Activated CD8-positive, alpha-beta memory T cell treated with anti-CD3 and anti-CD28 coated beads, Interleukin-2, amount 50 U/mL, for 1 hour (primary cell): ENCODE measurements around the gene CROCC2.

Experiments used
- DNase-seq: peaks from one replicate; pipeline ENCODE4 v3.0.0-alpha.2; 2020; ENCODE audit errors: extremely low read depth

The CROCC2 gene

DNA sequence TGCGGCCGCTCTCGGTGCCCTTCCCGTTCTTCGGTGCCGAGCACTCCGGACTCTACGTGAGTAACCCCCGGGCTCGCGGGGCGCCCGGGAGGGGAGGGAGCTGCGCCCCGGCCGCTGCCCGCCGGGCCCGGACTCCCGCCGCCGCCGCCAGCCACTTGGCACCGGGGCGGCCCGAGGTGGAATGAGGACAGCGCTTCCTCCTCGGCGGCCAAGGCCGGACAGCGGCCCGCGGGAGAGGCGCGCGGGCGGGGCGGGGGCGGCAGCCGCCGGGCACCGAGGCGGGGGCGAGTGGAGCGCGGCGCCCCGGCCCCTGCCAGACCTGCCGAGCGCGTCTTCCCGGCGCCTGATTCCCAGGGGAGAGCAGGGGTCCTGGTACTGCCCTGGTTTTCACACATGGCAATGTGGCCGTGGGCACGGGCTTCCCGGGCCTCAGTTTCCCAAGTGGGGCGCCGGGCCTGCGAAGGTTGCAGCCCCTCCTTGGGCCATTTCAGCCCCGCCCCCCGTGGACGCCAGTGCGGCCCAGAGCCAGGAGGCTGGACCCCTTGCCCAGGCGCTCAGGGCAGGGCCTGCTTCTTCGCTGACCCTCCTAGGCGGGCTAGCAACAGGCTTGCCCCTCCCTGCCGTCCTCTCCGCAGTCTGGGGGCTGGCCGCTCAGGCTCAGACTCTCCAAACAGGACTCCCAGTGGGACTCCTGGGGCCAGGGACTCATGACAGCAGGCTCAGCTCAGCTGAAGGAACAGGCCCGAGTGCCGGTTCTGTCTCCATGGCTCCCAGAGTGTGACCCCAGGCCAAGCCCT, 93.1 kb downstream of the CROCC2 start:
- no peak for DNase-seq

DNA sequence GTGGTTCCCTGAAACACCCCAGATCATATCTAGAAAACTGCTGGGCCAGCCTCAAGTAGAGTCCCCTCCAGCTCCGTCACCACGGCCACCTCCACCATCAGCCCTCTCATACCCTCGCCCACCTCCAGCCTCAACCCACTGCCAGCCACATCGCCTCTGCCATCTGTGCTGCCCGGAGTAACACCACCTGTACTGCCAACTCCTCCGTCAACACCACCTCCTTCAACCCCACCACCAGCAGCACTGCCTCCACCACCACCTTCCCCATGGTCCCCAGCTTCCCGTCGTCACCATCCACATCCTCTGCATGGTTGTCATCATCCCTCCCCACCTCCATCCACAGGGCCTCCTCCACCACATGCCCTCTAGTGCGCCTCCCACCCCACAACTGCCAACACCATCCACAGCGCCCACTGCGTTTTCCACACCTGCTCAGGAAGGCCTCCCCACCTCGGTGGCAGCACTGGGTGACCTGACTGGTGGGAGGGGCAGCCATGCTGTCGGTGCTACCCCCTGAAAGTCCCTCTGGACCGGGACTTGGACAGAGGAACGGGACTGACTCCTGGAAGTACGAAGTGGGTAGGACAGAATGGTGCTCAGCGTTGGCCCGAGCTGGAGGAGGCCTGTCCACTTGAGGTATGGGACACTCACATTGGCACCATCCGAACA, 93.9 kb downstream of the CROCC2 start:
- DNase-seq, result no peak

DNA sequence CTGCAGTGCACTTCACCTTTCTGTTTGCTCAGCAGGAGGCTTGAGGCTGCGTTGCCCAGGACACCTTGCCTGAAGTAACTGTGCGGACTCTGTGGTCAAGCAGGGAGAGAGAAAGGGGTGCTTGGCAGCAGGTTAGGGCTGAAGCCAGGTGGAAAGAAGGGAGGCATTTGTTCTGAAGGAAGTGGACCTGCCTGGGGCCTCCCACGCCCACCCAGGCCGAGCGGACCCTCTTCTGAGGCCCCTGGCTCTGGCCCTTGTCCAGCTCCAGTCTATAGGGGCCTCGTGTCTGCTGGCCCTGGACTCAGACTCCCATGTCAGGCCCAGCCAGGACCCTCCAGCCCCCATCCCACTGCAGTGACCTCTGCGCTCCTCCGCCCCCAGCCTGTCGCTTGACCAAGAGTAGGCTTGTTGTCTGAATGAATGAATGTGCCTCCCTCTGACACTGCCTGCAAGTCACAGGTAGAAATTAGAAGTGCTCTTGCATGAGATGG, 94.7 kb downstream of the CROCC2 start:
- no peak for DNase-seq

DNA sequence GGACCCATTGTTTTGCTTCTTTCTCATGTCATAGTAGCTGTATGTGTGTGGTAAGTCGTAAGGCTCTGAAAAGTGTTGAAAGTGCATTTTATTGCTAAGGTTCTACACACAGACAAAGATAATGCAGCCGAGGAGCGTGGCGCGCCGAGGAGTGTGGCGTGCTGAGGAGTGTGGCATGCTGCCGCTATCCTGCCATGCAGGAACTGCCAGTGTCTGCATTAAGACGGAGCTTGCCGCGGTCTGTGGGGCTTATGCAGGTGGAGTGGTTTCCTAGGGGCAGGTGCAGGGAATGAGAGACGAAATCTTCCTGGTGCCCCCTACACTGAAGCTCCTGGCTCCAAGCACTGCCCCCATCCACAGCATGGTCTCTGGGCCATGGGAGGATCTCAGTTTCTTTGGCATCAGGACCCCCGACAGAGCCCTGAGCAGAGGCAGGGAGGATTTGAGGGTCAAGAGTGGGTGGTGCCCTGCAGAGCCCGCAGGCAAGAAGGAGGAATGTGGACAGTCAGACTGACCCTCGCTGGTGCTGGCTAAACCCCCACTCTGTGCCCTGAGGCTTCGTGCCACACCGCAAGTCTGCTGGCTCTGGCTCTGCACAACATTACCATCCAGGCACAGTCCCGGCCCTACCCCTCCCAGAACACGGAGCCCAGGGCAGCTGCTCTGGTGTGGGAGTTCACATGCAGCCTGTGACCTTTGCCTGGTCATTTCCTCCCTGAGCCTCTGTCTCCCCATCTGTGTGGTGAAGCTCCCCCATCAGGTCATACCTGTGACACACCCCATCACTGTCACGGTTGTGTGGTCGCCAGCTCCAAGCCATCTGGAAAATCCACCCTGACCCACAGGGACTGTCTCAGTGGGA, 95.5 kb downstream of the CROCC2 start:
- DNase-seq, result no peak

DNA sequence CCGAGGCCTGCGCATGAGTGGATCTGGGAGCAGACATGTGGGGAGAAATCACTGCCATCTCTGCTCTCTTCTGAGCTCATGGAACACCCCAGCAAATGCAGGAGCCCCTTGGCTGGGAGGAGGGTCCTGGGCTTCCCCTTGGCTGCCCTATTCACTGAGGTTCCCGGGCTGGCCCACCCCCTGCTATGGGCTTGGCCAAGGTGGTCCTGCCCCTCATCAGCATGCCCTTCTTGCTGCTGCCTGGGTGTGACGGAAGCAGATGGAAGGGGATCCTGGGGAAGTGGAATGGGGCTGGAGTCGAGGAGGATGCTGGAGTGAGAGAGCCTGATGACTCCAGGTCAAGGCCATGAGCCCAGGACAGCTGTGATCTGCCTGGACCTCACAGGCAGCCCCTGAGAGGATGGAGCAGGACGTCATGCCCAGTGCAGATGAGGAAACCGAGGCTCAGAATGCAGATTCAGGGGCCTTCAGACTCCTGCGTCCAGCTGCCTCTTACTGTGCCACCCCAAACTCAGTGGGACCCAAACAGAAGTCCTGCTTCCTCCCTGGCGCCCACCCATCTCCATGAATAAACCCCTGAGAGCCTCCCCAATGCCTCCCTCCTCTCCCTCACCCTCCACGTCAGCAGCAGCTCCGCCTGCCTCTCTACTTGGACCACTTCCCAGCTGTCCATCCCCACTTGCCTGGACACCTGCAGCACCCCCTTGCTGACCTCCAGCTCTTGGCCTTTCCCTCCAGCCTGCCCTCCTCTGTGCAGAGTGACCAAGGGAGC, 96.3 kb downstream of the CROCC2 start:
- DNase-seq, result no peak

DNA sequence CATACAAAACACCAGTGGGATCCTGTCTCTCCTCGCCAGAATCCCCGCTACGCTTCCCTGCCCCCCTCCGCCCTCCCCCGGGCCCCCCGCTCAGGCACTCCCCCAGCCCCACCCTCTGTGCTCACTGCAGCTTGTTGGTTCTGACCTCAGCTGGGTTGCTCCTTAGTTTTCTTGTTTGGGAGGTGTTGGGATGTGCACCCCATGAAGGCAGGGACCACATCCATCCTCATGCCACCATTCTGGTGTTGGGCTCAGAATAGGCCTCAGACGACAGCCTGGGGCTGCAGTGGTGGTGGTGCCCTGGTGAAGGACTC, 96.9 kb downstream of the CROCC2 start:
- no peak for DNase-seq

DNA sequence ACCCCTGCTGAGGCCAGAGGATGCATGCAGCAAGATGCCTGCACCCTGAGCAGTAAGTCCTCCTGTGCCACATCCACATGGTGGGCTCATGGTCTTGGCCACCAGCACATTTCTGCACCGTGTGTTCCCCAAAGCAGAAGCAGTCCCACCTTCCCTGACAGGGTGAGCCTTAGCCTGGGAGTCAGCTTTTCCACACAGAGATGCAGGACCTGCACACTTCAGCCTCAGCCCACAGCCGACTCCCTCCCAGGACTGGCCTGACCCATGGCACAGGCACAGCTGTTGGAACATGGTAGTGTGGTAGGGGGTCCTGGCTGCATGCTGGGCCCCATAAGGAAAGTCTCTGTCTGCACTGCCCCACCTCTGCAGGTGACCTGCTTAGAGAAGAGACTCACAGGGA, 97.2 kb downstream of the CROCC2 start:
- no peak for DNase-seq

DNA sequence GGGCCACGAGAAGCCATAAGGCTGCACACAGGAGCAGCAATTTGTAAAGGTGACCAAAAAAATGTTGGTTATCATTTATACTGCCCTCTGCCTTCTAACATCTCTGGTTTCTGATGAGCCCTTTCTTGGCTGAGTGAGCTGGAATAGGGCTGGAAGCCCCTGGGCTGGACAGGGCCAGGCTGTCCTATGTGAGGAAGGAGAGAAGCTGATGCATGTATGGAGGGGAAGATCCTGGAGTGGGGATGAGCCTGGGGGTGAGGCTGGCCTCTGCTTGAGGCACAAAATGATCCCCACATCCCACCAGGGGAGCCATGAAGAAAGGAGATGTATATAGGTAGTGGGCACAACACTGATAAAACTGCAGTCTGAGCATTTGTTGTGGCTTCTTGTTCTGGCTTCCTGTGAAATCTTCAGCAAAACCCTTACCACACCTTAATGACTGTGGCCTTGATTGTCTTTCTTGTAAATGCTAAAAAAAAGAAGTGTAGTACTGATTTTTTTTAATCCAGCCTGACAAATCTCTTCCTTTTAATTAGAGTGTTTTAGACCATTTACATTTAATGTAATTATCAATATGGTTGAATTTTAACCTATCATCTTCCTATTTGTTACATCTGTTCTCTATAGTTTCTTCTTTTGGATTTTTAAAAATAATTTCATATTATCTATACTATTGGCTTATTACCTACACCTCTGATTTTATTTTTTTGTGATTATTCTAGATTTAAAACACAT, 97.9 kb downstream of the CROCC2 start:
- DNase-seq, result no peak

DNA sequence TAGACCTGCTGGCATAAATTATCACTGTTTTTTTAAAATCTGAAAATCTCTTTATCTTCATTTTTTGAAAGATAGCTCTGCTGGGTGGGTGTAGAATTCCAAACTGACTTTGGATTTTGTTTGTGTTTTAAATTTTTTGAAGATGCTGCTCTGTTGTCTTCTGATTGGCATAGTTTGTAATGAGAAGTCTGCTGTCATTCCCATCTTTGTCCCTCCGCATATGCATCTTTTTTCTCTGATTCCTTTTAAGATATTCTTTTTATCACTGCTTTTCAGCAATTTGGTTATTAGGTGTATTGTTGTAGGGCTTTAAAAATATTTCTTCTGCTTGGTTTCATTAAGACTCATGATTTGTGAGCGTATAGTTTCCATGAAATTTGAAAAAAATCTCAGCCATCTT, 99.4 kb downstream of the CROCC2 start:
- DNase-seq, result no peak

DNA sequence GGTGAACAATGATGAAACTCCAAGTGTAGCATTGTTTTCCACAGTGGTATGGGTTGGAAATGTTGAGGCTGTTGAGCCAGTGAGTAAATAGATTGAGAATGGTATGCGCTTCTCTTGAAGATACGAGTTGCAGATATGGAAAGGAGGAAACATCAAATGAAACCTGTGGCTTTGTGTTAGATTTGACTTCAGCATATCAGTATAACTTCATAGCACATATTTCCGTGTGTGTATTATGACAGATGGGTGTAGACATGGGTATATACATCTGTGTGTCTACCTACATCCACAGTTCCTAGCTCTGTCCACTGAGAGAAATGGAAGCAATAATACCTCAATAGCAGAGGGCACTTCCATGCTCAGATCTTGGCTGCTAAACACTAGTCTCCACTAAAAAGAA, 100.3 kb downstream of the CROCC2 start:
- DNase-seq, result no peak

DNA sequence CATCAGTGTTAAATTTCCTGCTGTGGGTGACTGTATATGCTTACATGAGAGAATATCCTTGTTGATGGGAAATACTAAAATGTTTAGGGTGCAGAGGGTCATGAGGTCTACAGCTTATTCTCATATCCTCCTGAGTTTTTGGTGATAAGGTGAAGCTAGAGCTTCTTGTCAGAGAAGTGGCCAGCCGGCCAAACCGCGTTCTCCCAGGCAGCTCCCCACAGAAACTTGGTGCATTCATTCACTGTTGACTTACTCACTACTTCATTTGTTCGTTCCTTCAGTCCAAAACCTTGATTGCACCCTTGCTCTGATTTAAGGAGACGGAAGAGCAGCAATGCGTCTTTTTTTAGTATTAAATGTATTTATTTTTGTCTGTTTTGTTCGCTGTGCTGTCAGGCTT, 101.0 kb downstream of the CROCC2 start:
- no peak for DNase-seq

DNA sequence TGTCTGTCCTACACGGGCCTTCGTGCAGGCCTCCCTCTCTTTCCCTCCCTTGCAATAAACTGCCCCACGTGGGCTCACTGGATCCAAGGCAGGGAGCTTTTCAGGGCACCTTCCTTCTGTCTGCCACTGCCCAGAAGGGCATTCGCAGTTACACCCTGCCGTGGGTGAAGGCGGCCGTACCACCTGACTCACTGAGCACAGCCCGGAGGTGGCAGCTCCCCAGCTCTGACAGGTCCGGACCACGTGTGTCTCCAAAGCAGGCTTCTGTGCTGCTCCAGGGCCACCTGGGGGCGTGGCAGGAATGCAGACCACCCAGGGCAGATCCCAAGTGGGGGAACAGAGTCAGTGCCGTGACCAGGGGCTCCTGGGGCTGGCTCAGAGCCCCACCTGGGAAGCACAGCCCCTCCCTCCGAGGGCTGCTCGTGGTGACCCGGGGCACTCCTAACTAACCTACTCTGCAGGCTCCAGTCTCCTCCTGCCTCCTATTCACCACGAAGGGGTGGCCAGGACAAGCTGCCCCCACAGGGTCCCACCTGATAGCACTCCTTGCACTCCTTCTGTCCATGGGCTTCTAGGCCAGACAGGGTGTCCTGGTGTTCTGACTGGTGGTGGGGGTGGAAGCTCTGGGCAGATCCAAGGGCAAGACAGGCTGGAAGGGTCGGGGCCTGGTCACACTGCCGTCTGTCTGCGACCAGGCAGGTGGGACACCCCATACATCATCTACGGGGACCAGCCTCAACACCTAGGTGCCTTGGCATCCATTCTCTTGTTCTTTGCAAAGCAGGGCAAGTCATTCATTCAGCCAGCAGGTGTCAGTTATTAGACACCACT, 102.0 kb downstream of the CROCC2 start:
- no peak for DNase-seq

DNA sequence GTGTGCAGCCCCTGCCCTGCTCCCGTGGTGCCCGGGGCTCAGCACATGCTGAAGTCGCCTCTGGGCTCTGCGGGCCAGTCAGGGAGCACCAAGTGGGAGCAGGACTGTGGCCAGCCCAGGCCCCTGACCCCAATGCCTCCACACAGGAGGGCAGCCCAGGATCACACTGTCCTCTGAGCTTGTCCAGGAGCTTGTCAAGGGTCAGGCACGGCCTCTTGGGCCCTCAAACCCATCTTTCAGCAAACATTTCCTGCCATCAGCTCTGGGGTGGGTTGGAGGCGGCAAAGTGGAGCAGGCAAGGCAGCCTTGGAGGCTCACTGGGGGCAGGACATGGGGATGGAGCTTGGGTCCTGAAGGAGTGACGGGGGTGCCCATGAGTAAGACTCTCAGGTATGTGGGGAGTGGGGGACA, 102.6 kb downstream of the CROCC2 start:
- DNase-seq, result no peak

DNA sequence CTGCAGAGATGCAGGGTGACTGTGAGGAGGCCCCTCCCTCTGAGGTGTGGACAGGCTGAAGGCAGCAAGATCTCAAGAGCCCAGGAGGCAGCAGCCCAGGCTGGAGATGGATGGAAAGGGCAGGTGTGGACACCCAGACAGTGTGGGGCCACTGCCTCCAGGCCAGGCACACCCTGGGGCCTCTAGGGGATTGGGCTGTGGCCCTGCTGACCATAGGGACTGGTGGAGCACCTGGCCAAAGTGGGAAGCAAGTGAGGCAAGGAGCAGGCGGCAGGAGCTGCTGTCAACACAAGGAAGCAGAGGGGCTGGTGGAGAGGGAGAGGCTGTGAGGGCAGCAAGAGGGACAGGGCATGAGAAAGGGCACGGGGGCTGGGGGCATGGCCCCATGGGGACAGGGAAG, 103.1 kb downstream of the CROCC2 start:
- DNase-seq, result no peak

DNA sequence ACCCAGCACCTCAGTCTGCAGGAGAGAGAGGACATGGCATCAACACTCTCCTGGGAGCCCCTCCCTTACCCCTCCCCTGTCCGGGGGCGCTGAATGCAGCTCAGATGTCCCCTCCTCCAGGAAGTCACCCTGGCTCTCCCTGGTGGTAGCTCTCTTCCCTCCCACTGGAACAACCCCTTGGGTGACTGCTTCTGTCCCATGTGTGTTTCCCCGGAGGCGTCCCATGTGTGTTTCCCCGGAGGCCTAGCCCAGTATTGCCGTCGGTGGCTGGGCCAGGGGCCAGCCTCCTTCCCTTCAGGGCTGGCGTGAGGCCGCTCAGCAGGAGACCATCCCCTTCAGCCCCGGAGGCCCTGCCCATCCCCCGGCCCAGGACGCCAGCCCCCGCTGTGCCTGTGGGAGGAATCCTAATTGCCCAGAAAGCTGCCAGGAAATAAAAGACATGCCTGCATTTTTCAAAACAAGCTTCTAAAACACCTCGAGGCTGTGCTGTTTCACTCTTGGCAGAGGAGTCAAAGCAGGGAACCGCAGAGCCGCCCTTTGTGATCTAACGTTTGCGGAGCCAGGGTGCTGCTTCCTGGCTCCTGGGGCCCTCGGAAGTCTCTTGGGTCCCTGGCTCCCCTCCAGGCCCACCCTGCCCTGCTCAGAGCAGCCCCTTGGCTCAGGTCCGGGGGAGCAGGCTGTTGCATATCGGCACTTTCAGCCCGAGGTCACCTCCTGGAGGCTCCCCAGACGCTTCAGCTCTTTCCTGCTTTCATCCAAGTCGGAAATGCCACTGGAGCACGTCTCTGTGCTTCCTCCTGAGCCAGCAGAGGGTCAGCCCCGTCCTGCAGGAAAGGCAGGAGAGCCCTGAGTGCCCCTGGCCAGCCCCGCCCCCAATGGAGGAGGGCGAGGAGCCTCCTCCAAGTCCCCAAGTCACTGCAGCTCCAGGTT, 103.7 kb downstream of the CROCC2 start:
- peak; percentile 44 for DNase-seq

DNA sequence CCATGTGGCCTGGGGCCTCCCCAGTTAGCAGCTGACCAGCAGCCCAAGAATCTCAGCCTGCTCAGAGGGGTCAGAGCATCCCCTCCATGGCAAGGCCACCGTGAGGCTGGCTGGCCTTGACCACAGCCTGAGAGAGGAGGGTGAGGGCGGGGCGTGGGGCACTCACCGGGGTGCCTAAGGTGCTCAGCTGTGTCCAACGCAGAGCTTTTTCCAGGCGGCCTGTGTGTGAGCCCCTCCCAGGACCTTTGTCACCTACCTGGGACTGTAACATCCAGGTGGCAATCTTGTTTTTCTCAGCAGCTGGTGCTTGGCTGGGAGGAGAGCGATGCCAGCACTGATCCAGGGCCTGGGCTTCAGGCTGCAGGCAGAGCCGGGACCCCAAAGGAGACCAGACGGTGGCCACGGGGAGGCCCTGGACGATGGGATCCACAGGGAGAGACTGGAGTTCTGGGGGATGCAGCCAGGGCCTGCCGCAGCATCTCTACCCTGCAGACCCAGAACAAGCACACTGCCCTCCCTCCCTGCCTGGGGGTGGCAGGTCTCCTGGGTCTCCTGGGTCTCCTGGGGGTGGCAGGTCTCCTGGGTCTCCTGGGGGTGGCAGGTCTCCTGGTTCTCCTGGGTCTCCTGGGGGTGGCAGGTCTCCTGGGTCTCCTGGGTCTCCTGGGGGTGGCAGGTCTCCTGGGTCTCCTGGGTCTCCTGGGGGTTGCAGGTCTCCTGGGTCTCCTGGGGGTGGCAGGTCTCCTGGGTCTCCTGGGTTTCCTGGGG, 104.6 kb downstream of the CROCC2 start:
- no peak for DNase-seq

DNA sequence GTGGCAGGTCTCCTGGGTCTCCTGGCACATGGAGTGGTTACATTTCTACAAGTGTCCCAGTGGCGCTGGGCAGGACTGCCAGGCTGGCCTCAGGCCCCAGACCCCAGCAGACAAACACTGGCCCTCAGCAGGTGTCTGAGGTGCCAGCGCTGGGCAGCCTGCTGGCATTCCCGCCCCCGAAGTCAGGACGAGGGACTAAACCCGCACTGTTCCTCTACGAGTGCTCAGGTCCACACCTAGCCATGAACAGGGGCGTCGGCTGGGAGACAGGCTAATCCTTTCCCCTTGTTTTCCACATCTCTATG, 105.1 kb downstream of the CROCC2 start:
- no peak for DNase-seq

DNA sequence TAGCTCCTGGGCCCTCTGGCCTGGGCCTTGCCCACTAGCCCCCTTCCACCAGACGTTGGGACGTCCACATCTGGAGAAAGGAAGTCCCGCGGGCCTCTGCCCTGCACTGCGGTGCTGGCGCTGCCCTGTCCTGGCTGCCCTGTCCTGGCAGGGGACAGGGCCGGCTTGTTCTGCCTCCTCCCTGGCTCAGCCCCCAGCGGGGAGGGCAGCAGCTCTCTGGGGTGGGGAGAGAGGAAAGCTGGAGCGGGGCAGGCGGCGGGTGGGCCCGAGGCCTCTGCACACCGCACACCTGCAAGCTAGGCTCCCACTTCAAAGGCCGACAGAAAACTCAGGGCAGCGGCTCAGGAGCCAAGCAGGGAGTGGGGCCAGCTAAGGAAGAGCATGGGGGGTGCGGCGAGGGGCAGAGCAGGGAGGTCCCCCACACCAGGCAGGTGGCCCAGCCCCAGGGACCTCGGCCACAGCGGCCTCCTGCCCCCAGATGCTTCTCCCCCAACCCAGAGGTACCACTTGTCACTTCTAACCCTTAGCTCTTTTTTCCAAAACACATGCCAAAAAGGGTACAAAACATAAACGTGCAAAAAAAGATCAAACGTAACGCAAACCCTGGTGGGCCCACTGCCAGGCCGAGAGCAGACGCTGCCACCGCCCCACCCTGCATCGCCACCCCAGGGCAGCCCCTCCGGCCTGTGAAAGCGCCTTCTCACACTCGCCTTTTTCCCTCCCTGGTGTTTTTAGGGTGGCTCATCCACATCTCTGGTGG, 105.8 kb downstream of the CROCC2 start:
- peak; percentile 60 for DNase-seq
